Measurements from ENCODE around the gene TEX48.

The TEX48 gene

DNA sequence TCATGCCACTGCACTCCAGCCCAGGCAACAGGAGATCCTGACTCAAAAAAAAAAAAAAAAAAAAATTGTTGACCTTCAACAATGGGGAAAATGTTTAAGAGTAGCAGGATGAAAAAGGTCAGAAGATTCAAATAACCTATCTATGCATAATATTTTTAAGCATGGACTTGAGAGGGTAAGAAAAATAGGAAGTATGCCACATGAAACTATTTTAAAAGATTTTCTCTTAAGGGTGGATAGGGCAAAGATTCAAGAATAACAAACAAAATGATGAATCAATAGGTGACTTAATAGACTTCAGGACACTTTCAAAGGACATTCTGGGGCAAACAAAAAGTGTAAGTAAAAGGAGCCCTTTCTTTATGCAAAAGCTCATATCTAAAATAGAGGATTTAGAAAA, 3.2 kb downstream of the TEX48 start:
- H3K27ac ChIP-seq (ENCODE audit: low read depth, low read length): no peak overlapping the region
- H3K9me3 ChIP-seq (ENCODE audit: low read length): no peaks in the 10 kb centered on the region
- H3K27me3 ChIP-seq (ENCODE audit: control insufficient read depth in 1 of 2, insufficient read depth in 2 of 2, low read length in 2 of 2): no peaks in the 10 kb centered on the region
- H3K36me3 ChIP-seq (ENCODE audit: insufficient read depth, low read length): no peaks in the 10 kb centered on the region
- no peak overlapping the region for H3K9ac ChIP-seq (ENCODE audit: low read length)
- H3K4me1 ChIP-seq (ENCODE audit: insufficient read depth, low read length): peaks cover 5% of the 10 kb centered on the region
- H3K4me3 ChIP-seq (ENCODE audit: low read depth in 1 of 2, low read length in 2 of 2): no peak overlapping the region

DNA sequence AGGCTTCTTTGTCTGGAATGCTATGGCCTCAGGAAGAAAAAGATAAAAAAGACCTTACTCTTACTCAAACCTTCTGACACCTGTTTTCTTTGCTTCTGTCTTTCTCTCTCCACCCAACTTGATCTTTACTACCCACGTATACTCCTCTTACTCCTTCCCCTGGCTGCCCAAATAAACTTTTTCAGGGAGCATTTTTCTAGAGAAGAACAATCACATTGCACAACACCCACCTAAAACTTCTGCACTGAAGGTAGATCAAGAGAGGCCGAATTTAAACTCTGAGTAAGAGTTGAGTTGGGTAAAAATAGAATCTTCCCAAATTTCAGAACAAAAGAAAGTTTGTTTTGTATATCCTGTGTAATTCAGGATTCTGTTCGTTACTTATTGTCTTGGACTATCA, 3.9 kb downstream of the TEX48 start:
- Histone ChIP-seq H3K9ac (ENCODE audit: low read length) (no peak overlapping the region), H3K27ac (ENCODE audit: low read depth, low read length) (no peak overlapping the region), H3K27me3 (ENCODE audit: control insufficient read depth in 1 of 2, insufficient read depth in 2 of 2, low read length in 2 of 2) (no peaks in the 10 kb centered on the region), H3K4me1 (ENCODE audit: insufficient read depth, low read length) (peaks cover 5% of the 10 kb centered on the region), H3K36me3 (ENCODE audit: insufficient read depth, low read length) (no peaks in the 10 kb centered on the region), H3K4me3 (ENCODE audit: low read depth in 1 of 2, low read length in 2 of 2) (no peak overlapping the region), H3K9me3 (ENCODE audit: low read length) (no peaks in the 10 kb centered on the region)

DNA sequence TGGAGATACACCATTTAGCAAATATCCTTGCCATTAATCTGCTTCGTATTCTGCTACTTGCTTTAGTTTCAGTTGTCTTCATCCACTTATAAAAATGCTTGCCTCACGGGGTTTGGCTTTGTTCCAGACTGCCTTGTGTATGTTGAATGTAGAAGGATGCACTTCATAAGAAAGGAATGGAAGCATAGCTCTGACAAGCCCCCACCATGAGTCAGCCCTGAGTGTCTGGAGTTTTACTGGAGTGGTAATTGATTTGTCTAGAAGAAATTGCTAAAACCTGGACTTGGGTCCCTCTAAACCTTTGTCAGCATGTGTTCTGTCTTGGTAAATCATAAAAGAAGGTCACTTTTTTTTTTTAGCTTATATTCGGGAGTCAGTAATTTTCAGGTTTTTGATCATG, 4.6 kb downstream of the TEX48 start:
- H3K4me1 ChIP-seq (ENCODE audit: insufficient read depth, low read length): peaks cover 5% of the 10 kb centered on the region
- H3K4me3 ChIP-seq (ENCODE audit: low read depth in 1 of 2, low read length in 2 of 2): no peak overlapping the region
- H3K36me3 ChIP-seq (ENCODE audit: insufficient read depth, low read length): no peaks in the 10 kb centered on the region
- H3K9ac ChIP-seq (ENCODE audit: low read length): no peak overlapping the region
- H3K9me3 ChIP-seq (ENCODE audit: low read length): no peaks in the 10 kb centered on the region
- no peaks in the 10 kb centered on the region for H3K27me3 ChIP-seq (ENCODE audit: control insufficient read depth in 1 of 2, insufficient read depth in 2 of 2, low read length in 2 of 2)
- H3K27ac ChIP-seq (ENCODE audit: low read depth, low read length): no peak overlapping the region

DNA sequence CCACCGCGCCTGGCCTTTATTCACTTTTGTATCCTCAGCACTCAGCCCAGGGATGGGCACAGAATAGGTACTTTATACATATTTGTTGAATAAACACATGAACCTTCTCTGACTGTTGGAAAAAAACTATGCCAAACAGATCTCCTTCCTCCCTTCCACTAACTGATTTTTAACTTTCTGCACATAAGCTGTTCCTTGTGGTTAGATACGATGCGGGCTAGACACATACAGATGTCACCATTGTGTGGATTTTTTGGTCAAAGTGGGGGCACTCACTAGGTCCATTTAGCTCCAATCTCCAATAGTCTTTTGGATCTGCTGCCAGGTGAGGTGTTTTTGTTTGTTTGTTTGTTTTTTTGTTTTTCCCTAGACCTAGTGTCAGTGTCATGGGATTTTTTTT, 5.1 kb downstream of the TEX48 start:
- Histone ChIP-seq H3K4me1 (ENCODE audit: insufficient read depth, low read length) (peaks cover 5% of the 10 kb centered on the region), H3K9me3 (ENCODE audit: low read length) (no peaks in the 10 kb centered on the region), H3K27ac (ENCODE audit: low read depth, low read length) (no peak overlapping the region), H3K36me3 (ENCODE audit: insufficient read depth, low read length) (no peaks in the 10 kb centered on the region), H3K27me3 (ENCODE audit: control insufficient read depth in 1 of 2, insufficient read depth in 2 of 2, low read length in 2 of 2) (no peaks in the 10 kb centered on the region), H3K9ac (ENCODE audit: low read length) (no peak overlapping the region), H3K4me3 (ENCODE audit: low read depth in 1 of 2, low read length in 2 of 2) (no peak overlapping the region)

DNA sequence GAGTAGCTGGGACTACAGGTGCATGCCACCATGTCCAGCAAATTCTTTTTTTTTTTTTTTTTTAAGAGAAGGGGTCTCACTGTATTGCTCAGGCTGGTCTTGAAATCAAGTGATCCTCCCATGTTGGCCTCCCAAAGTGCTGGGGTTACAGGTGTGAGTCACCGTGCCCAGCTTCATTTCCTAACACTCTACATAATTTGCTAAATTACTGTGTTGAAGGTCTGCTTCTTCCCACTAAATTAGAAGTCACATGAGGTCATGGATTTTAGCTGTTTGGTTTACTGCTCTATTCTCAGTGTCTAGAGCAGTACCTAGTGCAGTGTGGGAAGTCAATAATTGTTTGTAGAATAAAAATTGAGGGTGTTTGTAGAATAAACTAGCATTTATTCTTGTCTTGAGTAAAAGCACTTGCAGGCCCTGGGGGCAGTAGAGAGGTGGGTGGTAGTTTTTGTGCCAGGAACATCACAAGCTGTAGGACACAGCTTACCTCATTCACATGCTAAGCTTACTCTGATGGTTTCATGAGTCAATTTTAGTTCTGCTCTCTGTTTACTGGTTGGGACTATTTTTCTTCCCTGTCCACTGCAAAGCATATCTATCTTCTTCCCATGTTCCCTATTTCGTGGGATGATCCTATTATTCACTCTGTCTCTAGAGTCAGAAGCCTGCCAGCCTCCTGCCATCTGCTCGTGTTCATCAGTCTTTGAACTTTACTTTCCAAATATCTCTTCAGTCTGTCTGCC, 7.0 kb downstream of the TEX48 start:
- H3K4me3 ChIP-seq (ENCODE audit: low read depth in 1 of 2, low read length in 2 of 2): no peak overlapping the region
- no peaks in the 10 kb centered on the region for H3K36me3 ChIP-seq (ENCODE audit: insufficient read depth, low read length)
- H3K9me3 ChIP-seq (ENCODE audit: low read length): no peaks in the 10 kb centered on the region
- no peaks in the 10 kb centered on the region for H3K27me3 ChIP-seq (ENCODE audit: control insufficient read depth in 1 of 2, insufficient read depth in 2 of 2, low read length in 2 of 2)
- H3K27ac ChIP-seq (ENCODE audit: low read depth, low read length): no peak overlapping the region
- H3K9ac ChIP-seq (ENCODE audit: low read length): no peak overlapping the region
- peaks cover 5% of the 10 kb centered on the region for H3K4me1 ChIP-seq (ENCODE audit: insufficient read depth, low read length)

DNA sequence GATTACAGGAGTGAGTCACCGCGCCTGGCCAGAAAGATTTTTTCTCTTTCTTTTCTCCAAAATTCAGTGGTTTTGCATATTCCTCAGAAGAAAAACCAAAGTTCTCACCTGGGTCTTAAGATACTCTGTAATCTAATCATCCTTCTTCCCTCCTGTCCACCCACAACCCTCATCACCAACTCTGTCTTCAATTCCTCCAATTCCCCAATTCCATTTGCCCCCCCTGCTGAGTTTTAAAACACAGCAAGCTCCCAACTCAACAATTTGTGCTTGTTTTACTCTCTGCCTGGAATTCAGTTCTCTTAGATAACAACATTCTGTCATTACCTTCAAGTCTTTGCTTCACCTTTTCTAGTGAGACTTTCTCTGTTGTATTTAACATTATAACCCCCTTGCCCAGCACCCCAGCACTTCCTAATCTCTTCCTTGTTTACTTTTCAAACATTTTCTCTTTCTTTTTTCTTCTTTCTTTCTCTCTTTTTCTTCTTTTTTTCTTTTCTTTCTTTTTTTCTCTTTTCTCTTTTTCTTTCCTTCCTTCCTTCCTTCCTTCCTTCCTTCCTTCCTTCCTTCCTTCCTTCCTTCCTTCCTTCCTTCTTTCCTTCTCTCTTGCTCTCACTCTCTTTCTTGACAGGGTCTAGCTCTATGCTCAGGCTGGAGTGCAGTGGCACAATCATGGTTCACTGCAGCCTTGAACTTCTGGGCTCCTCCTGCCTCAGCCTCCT, 7.8 kb downstream of the TEX48 start:
- Histone ChIP-seq H3K36me3 (ENCODE audit: insufficient read depth, low read length) (no peaks in the 10 kb centered on the region), H3K27ac (ENCODE audit: low read depth, low read length) (no peak overlapping the region), H3K4me3 (ENCODE audit: low read depth in 1 of 2, low read length in 2 of 2) (no peak overlapping the region), H3K9ac (ENCODE audit: low read length) (no peak overlapping the region), H3K4me1 (ENCODE audit: insufficient read depth, low read length) (peaks cover 5% of the 10 kb centered on the region), H3K27me3 (ENCODE audit: control insufficient read depth in 1 of 2, insufficient read depth in 2 of 2, low read length in 2 of 2) (no peaks in the 10 kb centered on the region), H3K9me3 (ENCODE audit: low read length) (no peaks in the 10 kb centered on the region)

DNA sequence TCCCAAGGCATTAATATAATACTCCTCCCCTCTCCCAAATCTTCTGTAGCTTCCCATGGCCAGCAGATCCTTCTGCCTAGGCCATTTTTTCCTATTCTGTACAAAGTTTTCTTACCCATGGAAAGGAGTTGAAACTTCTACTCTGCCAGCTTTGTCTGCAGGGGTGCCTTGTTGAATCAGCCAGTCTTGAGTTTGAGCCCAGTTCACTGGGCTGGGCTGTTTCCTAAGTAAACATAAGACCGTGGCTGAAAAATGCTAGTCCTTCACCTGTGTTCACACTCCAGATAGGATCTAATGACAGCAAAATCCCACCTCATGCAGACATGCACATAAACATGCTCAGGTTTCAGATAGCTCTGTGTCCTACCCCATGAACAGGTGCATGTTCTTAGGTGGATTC, 10.4 kb downstream of the TEX48 start:
- Histone ChIP-seq H3K36me3 (ENCODE audit: insufficient read depth, low read length) (no peaks in the 10 kb centered on the region), H3K4me1 (ENCODE audit: insufficient read depth, low read length) (no peaks in the 10 kb centered on the region), H3K9me3 (ENCODE audit: low read length) (no peaks in the 10 kb centered on the region), H3K9ac (ENCODE audit: low read length) (no peak overlapping the region), H3K27ac (ENCODE audit: low read depth, low read length) (no peak overlapping the region), H3K4me3 (ENCODE audit: low read depth in 1 of 2, low read length in 2 of 2) (no peak overlapping the region), H3K27me3 (ENCODE audit: control insufficient read depth in 1 of 2, insufficient read depth in 2 of 2, low read length in 2 of 2) (no peaks in the 10 kb centered on the region)

DNA sequence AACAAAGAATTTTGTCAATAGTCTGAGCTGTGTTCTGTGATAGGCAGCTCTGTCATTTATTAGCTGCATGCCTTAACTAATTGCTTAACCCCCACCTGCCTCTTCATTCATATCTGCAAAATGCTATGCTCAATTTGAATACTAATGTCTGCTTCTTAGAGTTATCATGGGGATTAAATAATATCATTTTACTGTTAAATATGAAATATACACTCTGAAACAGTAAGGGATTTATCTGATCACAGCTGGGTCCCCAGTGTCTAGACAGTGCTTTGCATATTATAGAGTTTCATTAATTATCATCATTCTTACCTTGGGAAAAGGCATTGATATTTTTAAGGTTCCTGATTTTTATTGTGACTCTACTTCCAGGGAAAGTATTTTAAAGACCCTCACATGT, 12.0 kb downstream of the TEX48 start:
- no peak overlapping the region for H3K9ac ChIP-seq (ENCODE audit: low read length)
- no peaks in the 10 kb centered on the region for H3K36me3 ChIP-seq (ENCODE audit: insufficient read depth, low read length)
- H3K27me3 ChIP-seq (ENCODE audit: control insufficient read depth in 1 of 2, insufficient read depth in 2 of 2, low read length in 2 of 2): no peaks in the 10 kb centered on the region
- H3K4me3 ChIP-seq (ENCODE audit: low read depth in 1 of 2, low read length in 2 of 2): no peak overlapping the region
- no peaks in the 10 kb centered on the region for H3K9me3 ChIP-seq (ENCODE audit: low read length)
- no peaks in the 10 kb centered on the region for H3K4me1 ChIP-seq (ENCODE audit: insufficient read depth, low read length)
- no peak overlapping the region for H3K27ac ChIP-seq (ENCODE audit: low read depth, low read length)

DNA sequence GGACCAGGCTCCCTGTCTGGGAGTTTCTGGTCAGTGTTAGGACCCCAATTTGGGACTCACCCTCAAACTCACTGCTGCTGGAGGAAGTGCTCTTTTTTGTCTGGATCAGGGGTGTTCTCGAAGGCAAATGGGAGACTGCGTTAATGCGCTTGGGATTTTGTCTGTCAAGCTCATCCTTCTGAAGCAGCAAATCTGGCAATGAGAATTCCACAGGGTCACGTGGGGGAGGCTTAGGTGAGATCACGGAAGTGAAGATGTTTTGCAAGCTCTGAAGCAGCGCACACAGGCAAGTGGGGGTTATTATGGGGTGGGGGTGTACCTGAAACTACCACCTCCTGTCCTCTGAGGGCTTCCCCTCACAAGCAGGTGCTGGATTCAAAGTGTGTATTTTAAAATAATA, 13.8 kb downstream of the TEX48 start:
- no peak overlapping the region for H3K27ac ChIP-seq (ENCODE audit: low read depth, low read length)
- no peak overlapping the region for H3K4me3 ChIP-seq (ENCODE audit: low read depth in 1 of 2, low read length in 2 of 2)
- H3K36me3 ChIP-seq (ENCODE audit: insufficient read depth, low read length): no peaks in the 10 kb centered on the region
- H3K9me3 ChIP-seq (ENCODE audit: low read length): no peaks in the 10 kb centered on the region
- H3K9ac ChIP-seq (ENCODE audit: low read length): no peak overlapping the region
- no peaks in the 10 kb centered on the region for H3K4me1 ChIP-seq (ENCODE audit: insufficient read depth, low read length)
- H3K27me3 ChIP-seq (ENCODE audit: control insufficient read depth in 1 of 2, insufficient read depth in 2 of 2, low read length in 2 of 2): no peaks in the 10 kb centered on the region

DNA sequence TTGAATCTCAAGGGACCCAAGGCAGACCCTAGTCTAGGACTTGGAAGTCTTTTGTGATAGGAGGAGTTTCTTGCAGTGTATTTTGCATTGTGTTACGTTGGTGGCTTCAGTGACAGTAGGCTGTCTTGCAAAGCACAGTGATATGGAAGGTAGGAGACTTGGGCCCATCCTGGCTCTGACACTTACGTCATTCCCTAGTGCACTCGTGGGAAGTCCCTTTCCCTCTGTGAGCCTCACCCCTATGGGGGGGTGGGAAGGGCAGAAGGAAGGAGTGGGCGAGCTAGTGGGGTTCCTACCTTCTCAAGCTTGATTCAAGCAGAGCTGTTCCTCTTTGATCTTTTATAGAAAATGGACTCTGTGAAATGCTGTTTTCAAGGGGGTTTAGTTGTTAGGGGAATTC, 15.1 kb downstream of the TEX48 start:
- Histone ChIP-seq H3K27me3 (ENCODE audit: control insufficient read depth in 1 of 2, insufficient read depth in 2 of 2, low read length in 2 of 2) (no peaks in the 10 kb centered on the region), H3K9me3 (ENCODE audit: low read length) (no peaks in the 10 kb centered on the region), H3K36me3 (ENCODE audit: insufficient read depth, low read length) (no peaks in the 10 kb centered on the region), H3K9ac (ENCODE audit: low read length) (no peak overlapping the region), H3K4me1 (ENCODE audit: insufficient read depth, low read length) (no peaks in the 10 kb centered on the region), H3K4me3 (ENCODE audit: low read depth in 1 of 2, low read length in 2 of 2) (no peak overlapping the region), H3K27ac (ENCODE audit: low read depth, low read length) (no peak overlapping the region)

DNA sequence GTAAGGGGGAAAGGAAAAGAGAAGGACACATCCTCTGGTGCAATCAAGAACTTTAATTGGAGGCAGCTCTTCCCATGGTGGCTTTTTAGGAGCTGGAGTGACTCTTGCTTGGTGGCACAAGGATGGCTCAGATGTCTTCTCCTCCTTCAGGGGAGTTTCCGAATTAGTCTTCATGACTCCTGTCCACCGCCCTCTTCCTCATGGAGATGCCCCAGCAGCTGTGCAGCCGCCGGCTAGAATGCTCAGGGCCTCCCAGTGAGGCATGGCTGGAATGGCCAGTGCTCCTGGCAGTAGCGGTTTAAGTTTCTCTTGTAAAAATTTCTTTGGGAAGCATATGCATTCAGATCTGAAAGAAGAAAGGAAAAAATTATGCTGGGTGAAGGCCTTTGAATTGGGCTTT, 15.6 kb downstream of the TEX48 start:
- Histone ChIP-seq H3K9ac (ENCODE audit: low read length) (no peak overlapping the region), H3K9me3 (ENCODE audit: low read length) (no peaks in the 10 kb centered on the region), H3K27me3 (ENCODE audit: control insufficient read depth in 1 of 2, insufficient read depth in 2 of 2, low read length in 2 of 2) (no peaks in the 10 kb centered on the region), H3K4me3 (ENCODE audit: low read depth in 1 of 2, low read length in 2 of 2) (no peak overlapping the region), H3K36me3 (ENCODE audit: insufficient read depth, low read length) (no peaks in the 10 kb centered on the region), H3K27ac (ENCODE audit: low read depth, low read length) (no peak overlapping the region), H3K4me1 (ENCODE audit: insufficient read depth, low read length) (no peaks in the 10 kb centered on the region)

DNA sequence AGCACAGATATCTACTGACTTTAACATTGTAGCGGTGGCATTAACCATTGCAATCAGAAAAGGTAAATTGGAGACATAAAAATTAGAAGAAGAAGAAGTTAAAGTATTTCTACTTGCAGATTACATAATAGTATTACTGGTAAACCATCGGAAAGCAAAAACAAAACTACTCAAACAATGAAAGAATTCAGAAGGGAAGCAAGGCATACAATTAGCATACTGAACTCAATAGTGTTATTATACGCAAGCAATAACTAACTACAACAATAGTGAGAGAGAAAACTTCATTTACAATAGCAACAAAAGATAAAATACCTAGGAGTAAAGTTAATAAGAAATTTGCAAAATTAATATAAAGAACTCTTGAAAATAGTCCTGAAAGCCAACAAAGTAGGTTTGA, 17.8 kb downstream of the TEX48 start:
- H3K4me1 ChIP-seq (ENCODE audit: insufficient read depth, low read length): no peaks in the 10 kb centered on the region
- H3K36me3 ChIP-seq (ENCODE audit: insufficient read depth, low read length): no peaks in the 10 kb centered on the region
- H3K27me3 ChIP-seq (ENCODE audit: control insufficient read depth in 1 of 2, insufficient read depth in 2 of 2, low read length in 2 of 2): no peaks in the 10 kb centered on the region
- H3K4me3 ChIP-seq (ENCODE audit: low read depth in 1 of 2, low read length in 2 of 2): no peak overlapping the region
- H3K27ac ChIP-seq (ENCODE audit: low read depth, low read length): no peak overlapping the region
- H3K9ac ChIP-seq (ENCODE audit: low read length): no peak overlapping the region
- no peaks in the 10 kb centered on the region for H3K9me3 ChIP-seq (ENCODE audit: low read length)

Data from muscle layer of colon (tissue), 2 donors.